HCT116 (cell line): ENCODE measurements around the gene GNAI1. TPM values are rescaled to one million over a fixed set of nuclear protein-coding genes. Genes with fewer than 3 reads are reported as not detected.

Experiments
- ATAC-seq: fragments of 200-7000 bp; cut with Tn5 transposase; 2 replicates; pipeline ENCODE4 v1.9.1; 2020; ENCODE audit warnings: mild to moderate bottlenecking, moderate library complexity
- BruUV-seq: library from RNA; stranded (reverse); fragments of 400-500 nt; replicated peaks from 2 replicates; lab custom pipeline; 2021; lab: Mats Ljungman, UMichigan
- CTCF ChIA-PET: fragments of 300-600 bp; sonication (Branson Sonifier 250); formaldehyde crosslinking; loops from one replicate; lab custom pipeline; 2021; ENCODE audit warnings: antibody characterized with exemption; lab: Charles Lee
- POLR2A ChIA-PET: fragments of 300-600, 350-600 bp; sonication (Branson Sonifier 250); formaldehyde crosslinking; loops from one replicate; lab custom pipeline; 2021; ENCODE audit warnings: antibody characterized with exemption; lab: Charles Lee
- RAD21 ChIA-PET, 2 experiments: fragments of 300-600 bp; sonication (Branson Sonifier 250); formaldehyde crosslinking; loops; one replicate each; lab custom pipeline; 2023; ENCODE audit warnings: low total read pairs in 2 of 2; ENCODE audit not compliant: uncharacterized antibody in 2 of 2, unreplicated experiment in 2 of 2, low non-redundant PET in 1 of 2; lab: Charles Lee
- DNase-seq: peaks from one replicate; pipeline ENCODE4 v3.0.0-alpha.2; 2010; ENCODE audit warnings: low read depth, low spot score
- H2AFZ ChIP-seq: fragments of 200-600 bp; shearing (Covaris generic), sonication (generic); 2 replicates; pipeline ENCODE4 v1.6.1; 2017; ENCODE audit warnings: low read depth, mixed run types, mixed read lengths, antibody characterized with exemption, low read length; ENCODE audit not compliant: poor library complexity, severe bottlenecking
- H3K27ac ChIP-seq: 2 replicates; pipeline ENCODE4 v1.5.1; 2012; ENCODE audit warnings: low read depth, low read length
- H3K27me3 ChIP-seq: fragments of 200-600 bp; sonication (generic); 2 replicates; pipeline ENCODE4 v1.6.1; 2016; ENCODE audit warnings: mixed run types, low read length, mixed read lengths; ENCODE audit not compliant: insufficient read depth
- H3K36me3 ChIP-seq, 2 experiments: fragments of 200-500 bp in 1 of 2; fragments of 200-600 bp in 1 of 2; sonication (Bioruptor generic) in 1 of 2; sonication (generic) in 1 of 2; 2 replicates each; pipeline versions ENCODE4 v1.5.1 to v1.6.1; 2014 to 2016; ENCODE audit warnings: low read length in 2 of 2, inconsistent platforms in 1 of 2, mixed read lengths in 1 of 2, mixed run types in 1 of 2; ENCODE audit not compliant: insufficient read depth in 2 of 2, control insufficient read depth in 1 of 2
- H3K4me1 ChIP-seq, 2 experiments: fragments of 200-600 bp in 1 of 2; sonication (generic) in 1 of 2; 2 replicates each; pipeline versions ENCODE4 v1.5.1 to v1.6.1; 2012 to 2017; ENCODE audit warnings: low read length in 2 of 2, inconsistent platforms in 1 of 2, mild to moderate bottlenecking in 1 of 2, mixed read lengths in 1 of 2, mixed run types in 1 of 2, moderate library complexity in 1 of 2; ENCODE audit not compliant: insufficient read depth in 2 of 2, control insufficient read depth in 1 of 2
- H3K4me2 ChIP-seq: fragments of 200-600 bp; sonication (generic); 2 replicates; pipeline ENCODE4 v1.6.1; 2017; ENCODE audit warnings: mixed run types, low read length, mixed read lengths
- H3K4me3 ChIP-seq, 2 experiments: fragments of 200-600 bp in 1 of 2; sonication (generic) in 1 of 2; replicated peaks in 1 of 2; 2 replicates each; pipeline ENCODE4 v1.5.1; 2011 to 2016; ENCODE audit warnings: low read length in 2 of 2, control low read depth in 1 of 2, low read depth in 1 of 2, mild to moderate bottlenecking in 1 of 2, mixed read lengths in 1 of 2, mixed run types in 1 of 2
- H3K79me2 ChIP-seq: fragments of 200-600 bp; sonication (generic); 2 replicates; pipeline ENCODE4 v1.6.1; 2017; ENCODE audit warnings: mild to moderate bottlenecking, mixed run types, low read length, moderate library complexity, mixed read lengths; ENCODE audit not compliant: insufficient read depth
- H3K9ac ChIP-seq: fragments of 200-600 bp; sonication (generic); 2 replicates; pipeline ENCODE4 v1.6.1; 2016; ENCODE audit warnings: low read length, mixed read lengths
- H3K9me2 ChIP-seq: fragments of 200-600 bp; sonication (generic), shearing (Covaris generic); 2 replicates; pipeline ENCODE4 v1.6.1; 2017; ENCODE audit warnings: mixed run types, mild to moderate bottlenecking, moderate library complexity; ENCODE audit not compliant: insufficient read depth
- H3K9me3 ChIP-seq, 2 experiments: fragments of 200-500 bp in 1 of 2; fragments of 200-600 bp in 1 of 2; sonication (Bioruptor generic) in 1 of 2; sonication (generic) in 1 of 2; 2 replicates each; pipeline ENCODE4 v1.6.1; 2014 to 2017; ENCODE audit warnings: low read length in 2 of 2, mixed read lengths in 2 of 2, inconsistent platforms in 1 of 2, low read depth in 1 of 2, mild to moderate bottlenecking in 1 of 2, mixed run types in 1 of 2, moderate library complexity in 1 of 2; ENCODE audit not compliant: control insufficient read depth in 1 of 2, insufficient read depth in 1 of 2
- H4K20me1 ChIP-seq: fragments of 200-600 bp; sonication (generic), shearing (Covaris generic); 2 replicates; pipeline ENCODE4 v1.6.1; 2017; ENCODE audit warnings: mixed run types, mild to moderate bottlenecking, moderate library complexity; ENCODE audit not compliant: insufficient read depth
- FOSL1 ChIP-seq: IDR thresholded peaks from 2 replicates; pipeline ENCODE4 v1.6.1; 2012; ENCODE audit warnings: low read depth
- intact Hi-C: fragments of 100-400 bp; cut with micrococcal nuclease; formaldehyde crosslinking; loops from 2 replicates; pipeline ENCODE4 v1.10.0; 2022
- total RNA-seq: library from RNA; stranded (reverse); gene quantifications from one replicate; pipeline ENCODE4 v1.2.1, GENCODE V29; 2021; ENCODE audit not compliant: unreplicated experiment
- TF ChIP-seq, protein P1 (sequence below), 3 experiments: fragments of 200-600 bp in 1 of 3; sonication (generic) in 1 of 3; IDR thresholded peaks in 2 of 3; conservative IDR thresholded peaks in 1 of 3; 2 replicates each; pipeline ENCODE4 v1.5.1; 2012 to 2017; ENCODE audit warnings: low read depth in 2 of 3, low read length in 2 of 3, antibody characterized with exemption in 1 of 3, borderline replicate concordance in 1 of 3, control low read depth in 1 of 3, mild to moderate bottlenecking in 1 of 3, mixed read lengths in 1 of 3, mixed run types in 1 of 3, moderate library complexity in 1 of 3; ENCODE audit not compliant: insufficient read depth in 1 of 3

GNAI1 gene
- total RNA-seq, 1 experiment from 2014 or later = 148 TPM

DNA sequence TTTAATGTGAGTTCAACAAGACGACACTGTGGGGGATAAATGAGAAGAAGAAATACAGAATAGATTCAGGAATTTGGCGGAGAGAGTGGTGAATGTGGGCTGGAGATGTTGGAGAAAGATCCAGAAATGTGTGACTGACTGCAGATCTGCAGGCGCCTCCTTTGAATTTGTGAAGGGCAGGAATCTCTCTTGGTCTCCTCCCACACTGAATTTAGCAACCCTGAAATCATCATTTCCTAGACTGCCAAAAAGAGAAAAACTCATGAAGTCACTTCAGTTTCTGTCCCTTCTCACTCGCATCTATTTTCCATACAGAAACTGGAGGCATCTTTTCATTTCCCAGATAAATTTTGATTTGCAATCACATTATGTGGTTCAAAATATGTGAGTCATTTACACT, 128.7 kb downstream of the GNAI1 start:
- no peak for TF ChIP-seq FOSL1
- POLR2A ChIA-PET = no interaction called here
- Histone ChIP-seq H3K9ac (no peak overlapping the region), H3K27ac (no peak overlapping the region), H3K4me2 (no peak overlapping the region), H3K9me2 (no peaks in the 10 kb centered on the region), H4K20me1 (no peaks in the 10 kb centered on the region), H2AFZ (peak overlapping the region; percentile 36), H3K9me3 (no peaks in the 10 kb centered on the region), H3K4me1 (no peaks in the 10 kb centered on the region), H3K4me3 (no peak overlapping the region), H3K36me3 (no peaks in the 10 kb centered on the region), H3K79me2 (no peaks in the 10 kb centered on the region), H3K27me3 (no peaks in the 10 kb centered on the region)
- ATAC-seq (no peak), DNase-seq (no peak)
- RAD21 ChIA-PET = no interaction called here
- BruUV-seq = no TSS peak
- CTCF ChIA-PET = no interaction called here
- intact Hi-C loops = no loop called here

DNA sequence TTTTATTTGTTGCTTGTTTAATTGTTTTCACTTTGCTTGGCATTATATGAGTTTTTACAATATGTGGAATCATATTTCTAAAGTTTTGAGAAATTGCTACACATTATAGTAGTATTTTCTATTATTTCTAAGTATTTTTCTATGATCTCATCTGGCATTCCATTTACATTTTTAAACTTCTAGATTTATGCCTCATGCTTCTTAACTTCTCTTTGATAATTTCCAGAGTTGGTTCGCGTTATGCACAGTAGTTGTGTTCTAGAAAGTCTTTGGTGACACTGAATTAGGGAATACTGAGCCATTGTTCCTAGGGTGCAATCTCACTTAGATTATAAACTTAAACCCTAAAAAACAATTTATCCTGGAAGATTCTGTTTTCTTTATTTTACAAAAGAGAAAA, 129.2 kb downstream of the GNAI1 start:
- RAD21 ChIA-PET = no interaction called here
- Histone ChIP-seq H3K79me2 (no peaks in the 10 kb centered on the region), H3K9me3 (no peaks in the 10 kb centered on the region), H3K27me3 (no peaks in the 10 kb centered on the region), H2AFZ (peak overlapping the region; percentile 36), H3K9me2 (no peaks in the 10 kb centered on the region), H3K9ac (no peak overlapping the region), H3K4me2 (no peak overlapping the region), H3K36me3 (no peaks in the 10 kb centered on the region), H3K4me1 (no peaks in the 10 kb centered on the region), H3K4me3 (no peak overlapping the region), H4K20me1 (no peaks in the 10 kb centered on the region), H3K27ac (no peak overlapping the region)
- TF ChIP-seq, protein P1, sequence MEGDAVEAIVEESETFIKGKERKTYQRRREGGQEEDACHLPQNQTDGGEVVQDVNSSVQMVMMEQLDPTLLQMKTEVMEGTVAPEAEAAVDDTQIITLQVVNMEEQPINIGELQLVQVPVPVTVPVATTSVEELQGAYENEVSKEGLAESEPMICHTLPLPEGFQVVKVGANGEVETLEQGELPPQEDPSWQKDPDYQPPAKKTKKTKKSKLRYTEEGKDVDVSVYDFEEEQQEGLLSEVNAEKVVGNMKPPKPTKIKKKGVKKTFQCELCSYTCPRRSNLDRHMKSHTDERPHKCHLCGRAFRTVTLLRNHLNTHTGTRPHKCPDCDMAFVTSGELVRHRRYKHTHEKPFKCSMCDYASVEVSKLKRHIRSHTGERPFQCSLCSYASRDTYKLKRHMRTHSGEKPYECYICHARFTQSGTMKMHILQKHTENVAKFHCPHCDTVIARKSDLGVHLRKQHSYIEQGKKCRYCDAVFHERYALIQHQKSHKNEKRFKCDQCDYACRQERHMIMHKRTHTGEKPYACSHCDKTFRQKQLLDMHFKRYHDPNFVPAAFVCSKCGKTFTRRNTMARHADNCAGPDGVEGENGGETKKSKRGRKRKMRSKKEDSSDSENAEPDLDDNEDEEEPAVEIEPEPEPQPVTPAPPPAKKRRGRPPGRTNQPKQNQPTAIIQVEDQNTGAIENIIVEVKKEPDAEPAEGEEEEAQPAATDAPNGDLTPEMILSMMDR (IDR thresholded peaks at IDR 0.05 in 2 of 3, conservative IDR thresholded peaks at IDR 0.05 in 1 of 3; ENCODE audit: borderline replicate concordance in 1 of 3, insufficient read depth in 1 of 3, low read depth in 2 of 3, low read length in 2 of 3) = no peak
- DNase-seq (no peak), ATAC-seq (no peak)
- intact Hi-C loops = no loop called here
- CTCF ChIA-PET = no interaction called here
- POLR2A ChIA-PET = no interaction called here
- no TSS peak for BruUV-seq
